ENCODE results near the gene DENND10.

DENND10 gene

GRCh38 chr10:119061926-119062325 is 42.0 kb upstream of the DENND10 start:
- TF ChIP-seq EZH2phosphoT487 (conservative IDR thresholded peaks at IDR 0.05; ENCODE audit: low read length) (no peak), CTCF (IDR thresholded peaks at IDR 0.05; ENCODE audit: insufficient read depth, low read length, poor library complexity, severe bottlenecking) (no peak)
- no peaks in the 10 kb centered on the region for H3K9me3 ChIP-seq (ENCODE audit: insufficient read depth, low read length)
- H3K36me3 ChIP-seq (ENCODE audit: low read length), result peaks cover 76% of the 10 kb centered on the region
- no peak overlapping the region for H2AFZ ChIP-seq (ENCODE audit: low read depth, low read length, severe bottlenecking)
- H3K4me2 ChIP-seq (ENCODE audit: low read depth, low read length, poor library complexity, severe bottlenecking), result no peak overlapping the region
- H3F3A ChIP-seq (ENCODE audit: insufficient read depth), result peaks cover 20% of the 10 kb centered on the region
- no peak overlapping the region for H3K9ac ChIP-seq (ENCODE audit: low read length)
- H3K4me3 ChIP-seq (ENCODE audit: insufficient read depth, low read length, poor library complexity, severe bottlenecking), result no peak overlapping the region
- H3K79me2 ChIP-seq (ENCODE audit: insufficient read depth, low read length), result peaks cover 80% of the 10 kb centered on the region
- H3K27me3 ChIP-seq (ENCODE audit: low read length), result no peaks in the 10 kb centered on the region
- H3K27ac ChIP-seq (ENCODE audit: low read depth, low read length), result no peak overlapping the region
- H3K9me2 ChIP-seq (replicated peaks; ENCODE audit: insufficient read depth, low read length), result no peaks in the 10 kb centered on the region
- peaks cover 37% of the 10 kb centered on the region for H4K20me1 ChIP-seq (ENCODE audit: low read depth, low read length)

DNA sequence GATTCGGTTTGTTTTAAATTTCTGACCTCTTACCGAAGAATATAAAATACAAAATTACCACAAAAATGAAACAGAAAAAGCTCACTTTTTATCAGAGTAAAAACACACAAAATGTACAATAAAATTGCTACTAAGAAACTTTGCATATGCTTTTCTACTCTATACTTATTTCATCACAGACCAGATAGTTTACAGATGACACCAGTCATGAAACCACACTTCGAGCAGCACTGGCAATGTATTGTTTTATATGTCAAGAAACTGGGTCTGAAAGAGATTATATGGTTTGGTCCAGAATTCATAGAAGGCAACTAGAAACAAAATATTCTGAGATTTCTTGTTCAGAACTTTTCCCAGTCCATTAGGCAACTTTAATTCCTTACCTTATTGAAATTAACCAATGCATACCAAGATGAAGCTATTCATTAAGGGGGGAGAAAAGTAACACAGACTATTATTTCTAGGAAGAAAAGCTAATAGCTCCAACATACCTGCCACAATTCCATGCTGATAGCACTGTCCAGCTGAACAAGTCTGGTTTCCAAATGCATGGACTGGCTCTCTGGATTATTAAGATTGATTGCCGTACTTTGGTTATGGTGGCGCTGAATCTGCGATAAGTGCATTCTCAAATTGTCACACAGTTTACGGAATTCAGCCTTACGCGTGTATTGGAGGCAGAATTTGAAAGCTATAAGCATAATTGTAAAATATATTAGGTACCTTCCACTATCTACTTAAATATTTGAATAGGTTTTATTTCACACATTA is 33.3 kb upstream of the DENND10 start:
- no peak overlapping the region for H3K4me2 ChIP-seq (ENCODE audit: low read depth, low read length, poor library complexity, severe bottlenecking)
- H3K9me2 ChIP-seq (replicated peaks; ENCODE audit: insufficient read depth, low read length), result no peaks in the 10 kb centered on the region
- no peak overlapping the region for H3K9ac ChIP-seq (ENCODE audit: low read length)
- no peak overlapping the region for H3K27ac ChIP-seq (ENCODE audit: low read depth, low read length)
- H3F3A ChIP-seq (ENCODE audit: insufficient read depth), result peaks cover 28% of the 10 kb centered on the region
- TF ChIP-seq CTCF (IDR thresholded peaks at IDR 0.05; ENCODE audit: insufficient read depth, low read length, poor library complexity, severe bottlenecking), result no peak
- no peak for TF ChIP-seq EZH2phosphoT487 (conservative IDR thresholded peaks at IDR 0.05; ENCODE audit: low read length)
- H2AFZ ChIP-seq (ENCODE audit: low read depth, low read length, severe bottlenecking), result no peak overlapping the region
- peaks cover 58% of the 10 kb centered on the region for H4K20me1 ChIP-seq (ENCODE audit: low read depth, low read length)
- no peaks in the 10 kb centered on the region for H3K27me3 ChIP-seq (ENCODE audit: low read length)
- no peak overlapping the region for H3K4me3 ChIP-seq (ENCODE audit: insufficient read depth, low read length, poor library complexity, severe bottlenecking)
- peaks cover 61% of the 10 kb centered on the region for H3K36me3 ChIP-seq (ENCODE audit: low read length)
- H3K79me2 ChIP-seq (ENCODE audit: insufficient read depth, low read length), result peaks cover 96% of the 10 kb centered on the region
- H3K9me3 ChIP-seq (ENCODE audit: insufficient read depth, low read length), result no peaks in the 10 kb centered on the region

GRCh38 chr10:119073584-119073983 is 30.3 kb upstream of the DENND10 start:
- H4K20me1 ChIP-seq (ENCODE audit: low read depth, low read length), result peaks cover 70% of the 10 kb centered on the region
- no peak overlapping the region for H3K4me2 ChIP-seq (ENCODE audit: low read depth, low read length, poor library complexity, severe bottlenecking)

More at GRCh38 chr10:119073584-119073983, 30.3 kb upstream of the DENND10 start:
- H3K4me3 ChIP-seq (ENCODE audit: insufficient read depth, low read length, poor library complexity, severe bottlenecking), result no peak overlapping the region
- no peaks in the 10 kb centered on the region for H3K9me3 ChIP-seq (ENCODE audit: insufficient read depth, low read length)
- TF ChIP-seq CTCF (IDR thresholded peaks at IDR 0.05; ENCODE audit: insufficient read depth, low read length, poor library complexity, severe bottlenecking) (no peak), EZH2phosphoT487 (conservative IDR thresholded peaks at IDR 0.05; ENCODE audit: low read length) (no peak)
- no peaks in the 10 kb centered on the region for H3K27me3 ChIP-seq (ENCODE audit: low read length)
- H3F3A ChIP-seq (ENCODE audit: insufficient read depth), result peaks cover 30% of the 10 kb centered on the region
- H2AFZ ChIP-seq (ENCODE audit: low read depth, low read length, severe bottlenecking), result no peak overlapping the region
- peaks cover 56% of the 10 kb centered on the region for H3K36me3 ChIP-seq (ENCODE audit: low read length)
- H3K27ac ChIP-seq (ENCODE audit: low read depth, low read length), result no peak overlapping the region
- no peak overlapping the region for H3K9ac ChIP-seq (ENCODE audit: low read length)
- H3K9me2 ChIP-seq (replicated peaks; ENCODE audit: insufficient read depth, low read length), result no peaks in the 10 kb centered on the region
- peaks cover 99% of the 10 kb centered on the region for H3K79me2 ChIP-seq (ENCODE audit: insufficient read depth, low read length)
